GM12878 (cell line): ENCODE results near the gene NSDHL.

Experiments
- CEBPB ChIP-seq, 2 experiments: fragments of 150-350 bp in 1 of 2; IDR thresholded peaks; 2 replicates each; pipeline ENCODE4 v1.6.1; 2012 to 2014; ENCODE audit warnings: low read depth in 2 of 2, low read length in 2 of 2, borderline replicate concordance in 1 of 2, inconsistent platforms in 1 of 2
- ZNF274 ChIP-seq: IDR thresholded peaks from one replicate; pipeline ENCODE4 v1.8.0; 2011; ENCODE audit not compliant: insufficient read length, insufficient read depth
- TF ChIP-seq, protein P1 (sequence below): IDR thresholded peaks from 2 replicates; pipeline ENCODE4 v1.6.1; 2012; ENCODE audit warnings: mild to moderate bottlenecking, low read depth, low read length
- TF ChIP-seq, protein P2 (sequence below), 3 experiments: IDR thresholded peaks in 2 of 3; conservative IDR thresholded peaks in 1 of 3; 2 replicates each; pipeline ENCODE4 v1.5.1; 2011; ENCODE audit warnings: low read depth in 3 of 3, low read length in 3 of 3, mild to moderate bottlenecking in 3 of 3, control low read depth in 2 of 3, moderate library complexity in 2 of 3, inconsistent platforms in 1 of 3, mixed read lengths in 1 of 3; ENCODE audit not compliant: control insufficient read depth in 2 of 3, insufficient read depth in 1 of 3; ENCODE audit errors: extremely low read depth in 1 of 3

DNA sequence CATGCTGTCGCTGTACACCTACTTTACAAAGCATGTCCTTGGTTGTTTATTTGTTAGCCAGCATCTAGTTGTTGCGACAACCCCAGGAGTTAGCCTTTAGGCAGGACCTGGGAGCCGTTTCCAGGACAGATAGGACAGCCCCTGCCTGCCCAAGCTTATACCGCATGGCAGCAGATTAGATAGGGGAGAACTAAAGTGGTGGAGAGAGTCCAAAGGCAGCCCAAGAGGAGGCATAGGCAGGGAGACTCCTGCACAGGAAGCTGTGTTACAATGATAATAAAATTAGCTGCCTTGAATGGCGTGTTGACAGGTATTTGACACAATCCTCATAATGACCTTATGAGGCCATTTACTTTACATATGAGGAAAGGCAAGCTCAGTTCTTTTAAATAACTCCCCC lies 13.0 kb downstream of the NSDHL start:
- TF ChIP-seq CEBPB (IDR thresholded peaks at IDR 0.05; ENCODE audit: borderline replicate concordance in 1 of 2, low read depth in 2 of 2, low read length in 2 of 2) (no peak), ZNF274 (no peak)
- TF ChIP-seq, protein P1, sequence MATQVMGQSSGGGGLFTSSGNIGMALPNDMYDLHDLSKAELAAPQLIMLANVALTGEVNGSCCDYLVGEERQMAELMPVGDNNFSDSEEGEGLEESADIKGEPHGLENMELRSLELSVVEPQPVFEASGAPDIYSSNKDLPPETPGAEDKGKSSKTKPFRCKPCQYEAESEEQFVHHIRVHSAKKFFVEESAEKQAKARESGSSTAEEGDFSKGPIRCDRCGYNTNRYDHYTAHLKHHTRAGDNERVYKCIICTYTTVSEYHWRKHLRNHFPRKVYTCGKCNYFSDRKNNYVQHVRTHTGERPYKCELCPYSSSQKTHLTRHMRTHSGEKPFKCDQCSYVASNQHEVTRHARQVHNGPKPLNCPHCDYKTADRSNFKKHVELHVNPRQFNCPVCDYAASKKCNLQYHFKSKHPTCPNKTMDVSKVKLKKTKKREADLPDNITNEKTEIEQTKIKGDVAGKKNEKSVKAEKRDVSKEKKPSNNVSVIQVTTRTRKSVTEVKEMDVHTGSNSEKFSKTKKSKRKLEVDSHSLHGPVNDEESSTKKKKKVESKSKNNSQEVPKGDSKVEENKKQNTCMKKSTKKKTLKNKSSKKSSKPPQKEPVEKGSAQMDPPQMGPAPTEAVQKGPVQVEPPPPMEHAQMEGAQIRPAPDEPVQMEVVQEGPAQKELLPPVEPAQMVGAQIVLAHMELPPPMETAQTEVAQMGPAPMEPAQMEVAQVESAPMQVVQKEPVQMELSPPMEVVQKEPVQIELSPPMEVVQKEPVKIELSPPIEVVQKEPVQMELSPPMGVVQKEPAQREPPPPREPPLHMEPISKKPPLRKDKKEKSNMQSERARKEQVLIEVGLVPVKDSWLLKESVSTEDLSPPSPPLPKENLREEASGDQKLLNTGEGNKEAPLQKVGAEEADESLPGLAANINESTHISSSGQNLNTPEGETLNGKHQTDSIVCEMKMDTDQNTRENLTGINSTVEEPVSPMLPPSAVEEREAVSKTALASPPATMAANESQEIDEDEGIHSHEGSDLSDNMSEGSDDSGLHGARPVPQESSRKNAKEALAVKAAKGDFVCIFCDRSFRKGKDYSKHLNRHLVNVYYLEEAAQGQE, result no peak
- TF ChIP-seq, protein P2, sequence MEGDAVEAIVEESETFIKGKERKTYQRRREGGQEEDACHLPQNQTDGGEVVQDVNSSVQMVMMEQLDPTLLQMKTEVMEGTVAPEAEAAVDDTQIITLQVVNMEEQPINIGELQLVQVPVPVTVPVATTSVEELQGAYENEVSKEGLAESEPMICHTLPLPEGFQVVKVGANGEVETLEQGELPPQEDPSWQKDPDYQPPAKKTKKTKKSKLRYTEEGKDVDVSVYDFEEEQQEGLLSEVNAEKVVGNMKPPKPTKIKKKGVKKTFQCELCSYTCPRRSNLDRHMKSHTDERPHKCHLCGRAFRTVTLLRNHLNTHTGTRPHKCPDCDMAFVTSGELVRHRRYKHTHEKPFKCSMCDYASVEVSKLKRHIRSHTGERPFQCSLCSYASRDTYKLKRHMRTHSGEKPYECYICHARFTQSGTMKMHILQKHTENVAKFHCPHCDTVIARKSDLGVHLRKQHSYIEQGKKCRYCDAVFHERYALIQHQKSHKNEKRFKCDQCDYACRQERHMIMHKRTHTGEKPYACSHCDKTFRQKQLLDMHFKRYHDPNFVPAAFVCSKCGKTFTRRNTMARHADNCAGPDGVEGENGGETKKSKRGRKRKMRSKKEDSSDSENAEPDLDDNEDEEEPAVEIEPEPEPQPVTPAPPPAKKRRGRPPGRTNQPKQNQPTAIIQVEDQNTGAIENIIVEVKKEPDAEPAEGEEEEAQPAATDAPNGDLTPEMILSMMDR (IDR thresholded peaks at IDR 0.05 in 2 of 3, conservative IDR thresholded peaks at IDR 0.05 in 1 of 3; ENCODE audit: control insufficient read depth in 2 of 3, extremely low read depth in 1 of 3, insufficient read depth in 1 of 3, low read depth in 3 of 3, low read length in 3 of 3), result no peak
